GM18867 (cell line): ENCODE measurements around the gene SFTA2.
"Not testable (repeated sequence)": the region's sequence is repeated elsewhere in the genome, so short reads cannot be mapped to it uniquely, and the experiment has no call there.

Experiments used
- ATAC-seq: cut with Tn5 transposase; IDR thresholded peaks from one replicate; pipeline ENCODE4 v1.9.1; 2021; ENCODE audit warnings: mild to moderate bottlenecking, moderate library complexity; ENCODE audit not compliant: unreplicated experiment

The SFTA2 gene

DNA sequence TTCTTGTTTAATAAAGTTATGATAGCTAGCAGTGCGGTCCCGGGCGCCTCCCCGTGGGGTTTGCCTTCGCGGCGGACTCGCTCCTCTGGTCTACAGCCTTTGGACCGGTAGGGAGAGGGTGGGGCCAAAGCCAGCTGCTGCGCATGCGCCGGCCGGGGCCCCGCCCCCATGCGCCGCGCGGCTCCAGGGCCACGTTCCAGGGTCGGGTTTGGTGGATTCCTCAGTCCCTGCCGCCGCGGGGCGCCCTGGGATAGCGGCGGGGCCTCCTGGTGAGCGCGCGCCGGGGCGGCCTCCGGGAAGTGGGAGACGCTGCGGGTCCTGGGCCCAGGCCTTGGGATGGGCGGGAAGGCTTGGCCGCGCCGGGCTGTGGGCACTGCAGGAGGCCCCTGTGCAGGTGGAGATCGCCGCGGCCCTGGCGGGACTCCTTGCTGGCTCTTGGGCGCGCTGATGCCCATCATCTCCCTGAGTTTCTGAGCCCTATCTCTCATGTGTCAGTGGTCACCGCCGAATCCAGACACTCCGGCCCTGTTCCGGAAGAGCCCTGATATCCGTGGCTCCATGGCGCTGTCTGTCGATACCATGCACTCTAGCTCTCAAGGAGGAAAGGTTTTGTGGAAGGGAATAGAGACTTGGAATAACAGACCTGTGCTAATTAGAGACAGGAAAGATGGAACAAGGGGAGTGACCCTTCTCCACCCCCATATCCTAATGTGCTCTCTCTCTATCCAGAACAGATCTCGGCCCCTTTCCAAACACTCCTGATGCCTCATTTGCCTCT lies 17.7 kb downstream of the SFTA2 start, which contains the start of gene VARS2:
Gene VARS2 (plus strand): TSS at position 163 of the 778 bp plus-strand sequence. CDS start 599 bp downstream, at position 762.
- peak; percentile 79 for ATAC-seq

DNA sequence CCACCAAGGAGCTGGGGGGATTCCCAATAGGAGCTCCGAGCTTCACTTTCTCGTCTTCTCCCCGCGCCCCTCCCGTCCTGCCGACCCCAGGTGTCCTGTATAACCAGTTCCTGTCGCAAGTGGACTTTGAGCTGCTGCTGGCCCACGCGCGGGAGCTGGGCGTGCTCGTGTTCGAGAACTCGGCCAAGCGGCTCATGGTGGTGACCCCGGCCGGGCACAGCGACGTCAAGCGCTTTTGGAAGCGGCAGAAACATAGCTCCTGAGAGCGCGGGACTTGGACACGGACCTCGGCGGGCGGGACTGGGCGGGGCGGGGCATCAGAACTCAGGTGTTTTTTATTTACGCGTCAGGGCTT lies 18.3 kb downstream of the SFTA2 start:
- peak; percentile 3 for ATAC-seq

DNA sequence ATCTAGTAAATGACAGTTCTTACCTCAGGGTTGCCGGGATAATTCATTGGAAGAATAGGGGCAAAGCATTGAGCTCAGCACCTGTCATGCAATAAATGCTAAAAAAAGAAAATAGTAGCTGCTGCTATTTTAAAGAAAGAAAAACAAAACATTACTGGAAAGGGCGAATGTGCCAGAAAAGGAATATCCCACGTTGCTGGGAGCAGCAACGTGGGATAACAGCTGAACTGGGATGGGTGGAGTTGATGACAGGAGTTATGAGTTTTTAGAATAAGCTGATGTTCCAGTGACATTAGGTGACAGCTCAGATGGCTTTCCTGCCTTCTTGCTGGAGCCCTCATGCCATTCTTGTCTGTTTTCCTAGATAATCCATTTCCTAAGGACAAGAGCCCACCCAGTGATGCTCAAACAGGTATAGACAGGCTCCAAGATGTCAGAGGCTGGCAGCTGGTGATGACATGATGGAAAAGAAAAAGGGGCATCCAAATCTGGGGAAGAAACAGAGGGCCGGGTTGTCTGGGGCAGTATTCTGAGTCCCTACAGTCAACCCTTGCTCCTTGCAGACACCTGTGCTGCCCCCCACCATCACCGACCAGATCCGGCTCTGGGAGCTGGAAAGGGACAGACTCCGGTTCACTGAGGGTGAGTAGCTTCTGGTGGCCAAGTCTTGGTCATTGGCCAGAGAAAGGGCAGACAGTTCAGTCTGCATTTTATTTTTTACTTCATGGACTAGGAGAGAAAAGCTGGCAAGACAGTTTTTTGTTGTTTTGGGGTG lies 19.0 kb downstream of the SFTA2 start:
- no peak for ATAC-seq

DNA sequence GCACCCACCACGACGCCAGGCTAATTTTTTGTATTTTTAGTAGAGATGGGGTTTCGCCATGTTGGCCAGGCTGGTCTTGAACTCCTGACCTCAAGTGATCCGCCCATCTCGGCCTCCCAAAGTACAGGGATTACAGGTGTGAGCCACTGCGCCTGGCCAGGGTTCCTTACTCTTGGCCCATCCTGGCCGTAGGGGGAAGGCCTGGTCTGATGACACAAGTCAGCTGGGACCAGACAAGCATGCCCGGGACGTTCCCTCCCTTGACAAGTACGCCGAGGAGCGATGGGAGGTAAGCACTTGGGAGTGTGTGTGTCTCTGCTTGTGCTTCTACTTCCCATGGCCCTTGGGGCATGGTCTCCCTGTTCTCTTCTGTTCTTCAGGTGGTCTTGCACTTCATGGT lies 21.5 kb downstream of the SFTA2 start:
- not testable (repeated sequence) for ATAC-seq

DNA sequence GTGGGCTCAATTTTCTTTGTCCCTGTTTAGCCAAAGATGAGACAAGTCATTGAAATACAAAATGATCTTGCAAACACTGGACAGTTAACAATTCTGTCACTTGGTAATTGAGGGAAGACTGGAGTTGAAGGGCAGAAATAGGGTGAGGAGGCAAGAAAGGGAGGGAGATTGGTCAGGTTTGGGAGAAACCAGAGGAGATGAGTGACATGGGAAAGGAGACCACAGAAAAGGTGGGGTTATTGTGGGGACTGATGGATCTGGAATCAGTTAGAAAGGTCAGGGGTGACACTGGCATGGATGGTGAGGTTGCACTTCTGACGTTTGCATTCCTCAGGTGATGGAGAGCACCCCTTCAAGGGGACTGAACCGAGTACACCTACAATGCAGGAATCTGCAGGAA lies 23.3 kb downstream of the SFTA2 start:
- no peak for ATAC-seq

DNA sequence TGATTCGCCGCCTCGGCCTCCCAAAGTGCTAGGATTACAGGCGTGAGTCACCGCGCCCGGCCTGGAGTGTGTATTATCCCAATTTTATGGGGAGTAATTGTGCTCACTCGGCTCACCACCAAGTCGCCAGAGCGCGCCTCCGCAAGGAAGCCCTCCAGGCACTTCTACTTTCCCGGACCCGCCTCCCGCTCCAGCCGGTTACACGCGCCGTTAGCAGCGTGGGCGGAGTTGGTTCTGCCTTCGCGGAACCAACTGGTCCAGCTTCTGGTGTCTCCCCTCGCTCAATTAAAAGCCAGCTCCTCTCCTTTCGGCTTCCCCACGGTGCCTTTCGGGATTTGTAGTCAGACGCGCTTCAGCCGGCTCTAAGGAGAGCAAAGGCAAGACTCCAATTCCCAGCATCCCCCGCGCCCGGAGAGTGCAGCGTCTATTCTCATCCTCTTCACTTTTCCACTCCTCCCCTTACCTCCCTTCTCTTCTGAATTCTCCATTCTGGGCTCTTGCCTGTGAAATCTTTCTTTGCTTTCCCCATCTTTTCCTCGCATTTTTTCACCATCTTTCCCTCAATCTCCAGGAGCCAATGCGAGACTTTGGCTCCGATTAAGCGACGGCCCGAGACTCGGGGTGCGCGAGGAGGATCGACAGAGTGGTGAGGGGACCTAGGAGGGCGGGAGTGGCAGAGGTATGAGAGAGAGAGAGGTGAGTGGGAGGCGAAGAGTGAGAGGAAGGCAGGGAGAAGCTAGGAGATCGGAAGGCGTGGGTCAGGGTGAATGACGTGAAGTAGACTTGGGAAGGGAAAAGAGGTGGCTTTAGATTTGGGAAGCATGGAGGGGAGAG lies 24.0 kb downstream of the SFTA2 start, which contains the start of gene GTF2H4:
Gene GTF2H4 (plus strand): TSS at position 450 of the 834 bp plus-strand sequence.
- peak; percentile 95 for ATAC-seq

DNA sequence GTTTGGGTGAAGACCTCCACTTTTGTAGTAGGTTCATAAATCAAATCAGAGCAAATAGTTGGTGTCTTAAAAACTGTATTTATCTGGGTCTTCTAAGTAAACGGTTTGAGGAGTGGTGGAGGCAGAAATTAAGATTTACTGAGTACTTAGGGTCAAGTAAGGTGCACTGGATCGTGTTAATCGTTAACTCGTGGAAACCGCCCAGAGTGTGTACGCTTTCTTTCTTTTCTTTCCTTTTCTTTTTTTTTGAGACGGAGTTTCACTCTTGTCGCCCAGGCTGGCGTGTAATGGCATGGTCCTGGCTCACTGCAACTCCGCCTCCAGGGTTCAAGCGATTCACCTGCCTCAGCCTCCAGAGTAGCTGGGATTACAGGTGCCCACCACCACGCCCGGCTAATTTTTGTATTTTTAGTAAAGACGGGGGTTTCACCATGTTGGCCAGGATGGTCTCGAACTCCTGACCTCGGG lies 24.6 kb downstream of the SFTA2 start:
- ATAC-seq: not testable (repeated sequence)

DNA sequence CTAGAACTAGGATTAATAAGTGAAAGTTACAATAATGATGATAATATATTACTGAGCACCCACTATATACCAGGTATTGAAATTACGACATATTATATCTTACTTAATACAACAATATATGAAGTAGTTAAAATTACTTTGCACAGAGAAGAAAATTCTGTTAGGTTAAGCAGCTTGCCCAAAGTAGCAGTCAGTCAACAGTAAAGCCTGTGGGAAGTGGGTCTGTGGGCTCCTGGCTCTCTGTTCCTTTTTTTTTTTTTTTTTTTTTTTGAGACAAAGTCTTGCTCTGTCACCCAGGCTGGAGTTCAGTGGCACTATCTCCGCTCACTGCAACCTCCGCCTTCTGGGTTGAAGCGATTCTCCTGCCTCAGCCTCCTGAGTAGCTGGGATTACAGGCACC lies 28.7 kb downstream of the SFTA2 start:
- ATAC-seq: no peak

DNA sequence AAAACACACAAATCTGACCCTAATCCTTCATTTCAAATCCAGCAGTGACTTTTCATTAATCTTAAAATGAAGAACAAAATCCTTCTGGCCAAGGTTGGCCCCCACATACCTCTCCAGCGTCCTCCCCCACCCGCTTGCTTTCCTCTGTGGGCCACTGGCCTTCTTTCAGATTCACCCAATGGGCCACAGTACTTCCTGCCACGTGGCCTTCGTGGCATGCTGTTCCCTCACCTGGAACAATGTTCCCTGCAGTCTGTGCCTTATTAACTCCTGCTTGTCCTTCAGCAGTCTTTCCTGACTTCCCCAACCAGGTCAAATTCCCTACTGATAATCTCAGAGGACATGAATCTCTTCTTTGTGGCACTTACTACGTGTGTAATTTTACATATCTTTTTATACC lies 29.3 kb downstream of the SFTA2 start:
- no peak for ATAC-seq

DNA sequence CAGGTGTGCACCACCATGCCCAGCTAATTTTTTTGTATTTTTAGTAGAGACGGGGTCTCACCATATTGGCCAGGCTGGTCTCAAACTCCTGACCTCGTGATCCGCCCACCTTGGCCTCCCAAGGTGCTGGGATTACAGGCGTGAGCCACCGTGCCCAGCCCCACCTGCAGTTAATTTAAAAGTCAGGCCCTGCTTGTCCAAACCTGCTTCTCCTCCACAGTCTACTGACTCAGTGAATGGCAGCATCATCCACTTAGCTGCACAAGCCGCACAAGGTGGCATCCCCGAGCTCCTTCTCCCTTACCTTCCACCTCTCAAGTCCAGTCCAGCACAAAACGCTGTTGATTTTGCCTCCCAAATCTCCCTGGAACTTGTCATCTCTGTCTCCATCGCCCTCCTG lies 29.8 kb downstream of the SFTA2 start:
- not testable (repeated sequence) for ATAC-seq

DNA sequence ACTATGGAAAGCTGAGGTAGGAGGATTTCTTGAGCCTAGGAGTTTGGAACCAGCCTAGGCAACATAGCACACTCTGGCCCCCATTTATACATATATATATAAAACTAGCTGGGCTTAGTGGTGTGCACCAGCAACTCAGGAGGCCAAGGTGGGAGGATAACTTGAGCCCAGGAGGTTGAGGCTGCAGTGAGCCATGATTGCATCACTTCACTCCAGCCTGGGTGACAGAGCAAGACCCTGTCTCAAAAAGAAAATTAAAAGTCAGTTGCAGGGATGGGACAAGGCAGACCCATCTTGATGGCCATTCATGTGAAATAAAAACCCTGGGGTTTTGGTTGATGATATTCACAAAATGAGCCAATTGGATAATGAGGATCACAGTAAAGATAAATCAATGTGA lies 30.5 kb downstream of the SFTA2 start:
- no peak for ATAC-seq

DNA sequence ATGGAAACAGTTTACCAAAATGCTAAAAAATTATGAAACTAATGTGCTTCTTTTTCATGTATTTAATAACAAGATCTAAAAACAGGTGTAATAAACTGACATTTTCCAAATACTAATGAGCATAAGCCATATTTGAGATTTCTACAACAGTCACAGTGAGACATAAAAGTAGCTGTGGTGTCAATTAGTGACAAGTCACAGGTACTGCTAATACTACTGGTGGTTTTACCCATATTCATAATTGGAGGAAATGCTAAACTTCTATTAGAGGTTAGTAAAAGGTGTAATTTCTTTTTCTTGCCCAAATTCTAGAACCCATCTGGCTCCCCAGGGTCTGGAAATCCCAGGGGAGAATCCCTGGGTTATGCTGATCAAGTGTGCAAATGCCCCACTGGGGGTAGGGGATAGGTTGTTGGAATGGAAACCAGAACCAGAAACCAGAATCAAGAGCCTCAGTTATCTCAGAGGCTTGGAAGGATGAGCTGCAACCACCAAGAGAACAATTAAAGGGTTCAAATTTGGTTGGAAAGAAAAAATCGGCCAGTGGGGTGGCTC lies 31.0 kb downstream of the SFTA2 start:
- no peak for ATAC-seq

DNA sequence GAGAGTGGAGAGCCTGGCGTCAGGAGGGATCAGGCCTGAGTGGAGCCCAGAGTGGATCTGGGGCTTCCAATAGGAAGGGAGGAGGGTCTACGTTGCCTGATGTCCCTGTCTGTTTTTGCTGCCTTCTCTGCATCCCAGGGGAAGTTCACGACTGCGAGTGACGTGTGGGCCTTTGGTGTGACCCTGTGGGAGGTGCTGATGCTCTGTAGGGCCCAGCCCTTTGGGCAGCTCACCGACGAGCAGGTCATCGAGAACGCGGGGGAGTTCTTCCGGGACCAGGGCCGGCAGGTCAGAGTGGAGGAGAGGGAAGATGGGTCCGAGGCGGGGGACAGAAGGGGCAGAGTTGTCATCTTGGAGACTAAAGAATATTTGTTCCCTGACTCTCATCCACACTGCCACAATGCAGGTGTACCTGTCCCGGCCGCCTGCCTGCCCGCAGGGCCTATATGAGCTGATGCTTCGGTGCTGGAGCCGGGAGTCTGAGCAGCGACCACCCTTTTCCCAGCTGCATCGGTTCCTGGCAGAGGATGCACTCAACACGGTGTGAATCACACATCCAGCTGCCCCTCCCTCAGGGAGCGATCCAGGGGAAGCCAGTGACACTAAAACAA lies 33.1 kb downstream of the SFTA2 start:
- no peak for ATAC-seq

DNA sequence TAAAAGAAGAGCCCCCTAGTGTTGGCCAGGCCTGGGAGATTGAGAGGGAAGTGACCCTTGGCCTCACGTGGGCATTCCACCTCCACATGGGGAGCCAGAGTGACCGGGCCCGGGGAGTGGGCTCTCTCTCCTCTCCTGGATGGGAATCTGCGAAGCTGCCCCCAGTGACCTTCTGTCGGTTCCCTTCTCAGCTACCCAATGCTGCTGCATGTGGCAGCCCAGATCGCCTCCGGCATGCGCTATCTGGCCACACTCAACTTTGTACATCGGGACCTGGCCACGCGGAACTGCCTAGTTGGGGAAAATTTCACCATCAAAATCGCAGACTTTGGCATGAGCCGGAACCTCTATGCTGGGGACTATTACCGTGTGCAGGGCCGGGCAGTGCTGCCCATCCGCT lies 34.1 kb downstream of the SFTA2 start:
- ATAC-seq: no peak

DNA sequence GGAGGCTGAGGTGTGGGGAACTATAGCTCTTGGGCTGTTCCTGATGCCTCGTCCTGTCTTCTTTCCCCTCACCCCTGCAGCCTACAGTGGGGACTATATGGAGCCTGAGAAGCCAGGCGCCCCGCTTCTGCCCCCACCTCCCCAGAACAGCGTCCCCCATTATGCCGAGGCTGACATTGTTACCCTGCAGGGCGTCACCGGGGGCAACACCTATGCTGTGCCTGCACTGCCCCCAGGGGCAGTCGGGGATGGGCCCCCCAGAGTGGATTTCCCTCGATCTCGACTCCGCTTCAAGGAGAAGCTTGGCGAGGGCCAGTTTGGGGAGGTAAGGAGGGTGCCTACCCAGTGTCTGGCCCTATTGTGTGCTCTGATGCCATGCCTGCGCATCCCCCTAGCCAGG lies 35.4 kb downstream of the SFTA2 start:
- ATAC-seq: no peak

DNA sequence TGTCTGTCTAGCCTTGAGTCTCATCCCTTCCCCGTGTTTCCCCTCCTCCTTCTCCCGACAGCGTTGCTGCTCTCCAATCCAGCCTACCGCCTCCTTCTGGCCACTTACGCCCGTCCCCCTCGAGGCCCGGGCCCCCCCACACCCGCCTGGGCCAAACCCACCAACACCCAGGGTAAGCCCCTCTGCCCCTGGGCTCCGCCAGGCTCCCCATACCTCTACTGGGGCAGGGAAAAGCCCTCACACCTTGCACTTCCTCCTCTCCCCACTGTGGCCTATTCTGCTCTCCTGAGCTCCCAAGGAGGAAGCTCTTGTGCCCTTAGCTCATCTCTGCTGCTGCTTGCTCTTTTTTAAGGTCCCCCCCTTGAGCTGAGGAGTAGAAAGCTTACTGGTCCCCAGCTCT lies 36.6 kb downstream of the SFTA2 start:
- no peak for ATAC-seq

DNA sequence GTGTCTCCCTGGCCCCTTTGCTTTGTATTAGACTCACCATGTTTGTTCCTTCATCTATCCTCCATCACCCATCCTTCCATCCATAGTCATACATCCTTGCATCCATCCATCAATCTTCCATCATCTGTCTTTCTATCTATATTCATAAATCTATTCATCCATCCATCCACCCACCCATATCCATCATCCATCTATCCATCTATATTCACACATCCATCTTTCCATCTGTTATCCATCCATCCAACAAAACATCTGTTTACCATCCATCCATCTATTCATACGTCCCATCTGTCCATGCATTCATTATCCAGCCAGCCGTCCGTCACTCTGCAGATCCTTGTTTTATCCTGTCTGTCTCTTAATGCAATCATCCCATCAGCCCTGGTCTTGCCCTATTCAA lies 37.0 kb downstream of the SFTA2 start:
- no peak for ATAC-seq

DNA sequence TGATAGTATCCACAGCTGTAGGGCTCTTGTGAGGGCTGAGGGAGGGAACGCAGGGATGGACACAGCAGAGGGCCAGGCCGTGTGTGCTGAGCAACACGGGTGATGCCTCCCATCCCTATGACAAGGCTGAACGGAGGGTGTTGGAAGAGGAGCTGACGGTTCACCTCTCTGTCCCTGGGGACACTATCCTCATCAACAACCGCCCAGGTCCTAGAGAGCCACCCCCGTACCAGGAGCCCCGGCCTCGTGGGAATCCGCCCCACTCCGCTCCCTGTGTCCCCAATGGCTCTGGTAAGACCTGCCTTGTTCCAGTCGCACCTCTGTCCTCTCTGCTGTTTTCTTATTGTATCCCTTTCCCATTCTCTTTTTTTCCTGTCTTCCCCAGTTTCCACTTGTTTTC lies 37.6 kb downstream of the SFTA2 start:
- ATAC-seq: no peak

DNA sequence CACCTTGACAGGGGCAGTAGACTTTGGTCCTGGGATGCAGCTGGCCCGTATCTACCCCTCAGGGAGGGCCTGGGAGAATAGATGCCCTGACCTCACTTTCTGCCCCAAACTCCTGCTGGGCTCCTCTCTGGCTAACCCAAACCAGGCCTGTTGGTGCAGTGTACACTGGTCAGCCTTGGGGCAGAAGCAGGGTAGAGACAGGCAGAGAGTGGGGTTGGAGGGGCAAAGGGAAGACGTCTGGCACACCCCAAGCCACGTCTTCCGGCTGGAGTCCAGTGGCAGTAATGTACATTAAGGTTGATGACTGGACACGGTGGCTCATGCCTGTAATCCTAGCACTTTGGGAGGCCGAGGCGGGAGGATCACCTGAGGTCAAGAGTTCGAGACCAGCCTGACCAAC lies 38.3 kb downstream of the SFTA2 start:
- no peak for ATAC-seq

DNA sequence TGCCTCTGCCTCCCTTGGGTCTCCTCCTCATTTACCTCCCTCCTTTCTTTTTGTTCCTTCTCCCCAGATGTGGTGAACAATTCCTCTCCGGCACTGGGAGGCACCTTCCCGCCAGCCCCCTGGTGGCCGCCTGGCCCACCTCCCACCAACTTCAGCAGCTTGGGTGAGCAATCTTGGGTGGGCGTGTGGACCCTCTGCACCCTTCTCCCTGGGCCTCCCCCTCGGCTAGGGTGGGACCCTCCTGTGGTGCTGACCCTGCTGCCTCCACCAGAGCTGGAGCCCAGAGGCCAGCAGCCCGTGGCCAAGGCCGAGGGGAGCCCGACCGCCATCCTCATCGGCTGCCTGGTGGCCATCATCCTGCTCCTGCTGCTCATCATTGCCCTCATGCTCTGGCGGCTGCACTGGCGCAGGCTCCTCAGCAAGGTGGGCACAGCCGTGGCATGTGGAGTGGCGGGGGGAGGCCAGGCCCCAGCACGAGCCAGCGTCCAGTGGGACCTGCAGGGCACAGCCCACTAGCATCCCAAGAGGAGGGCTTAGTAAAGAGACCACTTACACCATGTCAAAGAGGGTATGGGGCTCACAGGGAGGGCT lies 38.9 kb downstream of the SFTA2 start:
- no peak for ATAC-seq
